Measurements from ENCODE around the gene TRAP1.

Gene TRAP1

DNA sequence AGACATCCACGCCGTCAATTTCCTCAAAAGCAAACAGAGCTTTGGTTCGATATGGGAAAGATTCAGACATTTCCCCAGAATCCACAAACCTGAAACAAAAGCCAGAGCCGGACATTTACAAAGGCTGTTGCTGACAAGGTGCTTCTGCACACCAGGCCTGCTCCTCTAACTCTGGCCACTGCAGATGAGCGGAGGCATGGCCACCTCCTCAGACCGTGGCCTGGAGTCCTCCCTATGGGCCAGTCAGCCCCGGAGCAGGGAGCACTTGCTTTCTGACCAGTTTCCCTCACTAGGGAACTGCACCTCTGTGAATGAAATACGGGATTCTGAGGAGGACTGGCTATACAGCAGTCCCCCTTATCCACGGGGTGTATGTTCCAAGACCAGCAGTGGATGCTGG lies 22.3 kb upstream of the TRAP1 start:
- Histone ChIP-seq H3K4me2 (ENCODE audit: low read depth, low read length, poor library complexity, severe bottlenecking) (no peak overlapping the region), H3K79me2 (ENCODE audit: insufficient read depth, low read length) (no peaks in the 10 kb centered on the region), H3K36me3 (ENCODE audit: low read length) (peaks cover 7% of the 10 kb centered on the region; the same call in 1 of the 2 replicates), H3K27ac (ENCODE audit: low read depth, low read length) (no peak overlapping the region), H3K9me2 (replicated peaks; ENCODE audit: insufficient read depth, low read length) (no peaks in the 10 kb centered on the region), H3K27me3 (ENCODE audit: low read length) (no peaks in the 10 kb centered on the region), H3K4me3 (ENCODE audit: insufficient read depth, low read length, poor library complexity, severe bottlenecking) (no peak overlapping the region), H3K9me3 (ENCODE audit: insufficient read depth, low read length) (no peaks in the 10 kb centered on the region), H4K20me1 (ENCODE audit: low read depth, low read length) (no peaks in the 10 kb centered on the region), H2AFZ (ENCODE audit: low read depth, low read length, severe bottlenecking) (no peak overlapping the region), H3K9ac (ENCODE audit: low read length) (no peak overlapping the region), H3F3A (ENCODE audit: insufficient read depth) (no peaks in the 10 kb centered on the region)
- TF ChIP-seq EZH2phosphoT487 (conservative IDR thresholded peaks at IDR 0.05; ENCODE audit: low read length), result no peak
- TF ChIP-seq, protein P1, sequence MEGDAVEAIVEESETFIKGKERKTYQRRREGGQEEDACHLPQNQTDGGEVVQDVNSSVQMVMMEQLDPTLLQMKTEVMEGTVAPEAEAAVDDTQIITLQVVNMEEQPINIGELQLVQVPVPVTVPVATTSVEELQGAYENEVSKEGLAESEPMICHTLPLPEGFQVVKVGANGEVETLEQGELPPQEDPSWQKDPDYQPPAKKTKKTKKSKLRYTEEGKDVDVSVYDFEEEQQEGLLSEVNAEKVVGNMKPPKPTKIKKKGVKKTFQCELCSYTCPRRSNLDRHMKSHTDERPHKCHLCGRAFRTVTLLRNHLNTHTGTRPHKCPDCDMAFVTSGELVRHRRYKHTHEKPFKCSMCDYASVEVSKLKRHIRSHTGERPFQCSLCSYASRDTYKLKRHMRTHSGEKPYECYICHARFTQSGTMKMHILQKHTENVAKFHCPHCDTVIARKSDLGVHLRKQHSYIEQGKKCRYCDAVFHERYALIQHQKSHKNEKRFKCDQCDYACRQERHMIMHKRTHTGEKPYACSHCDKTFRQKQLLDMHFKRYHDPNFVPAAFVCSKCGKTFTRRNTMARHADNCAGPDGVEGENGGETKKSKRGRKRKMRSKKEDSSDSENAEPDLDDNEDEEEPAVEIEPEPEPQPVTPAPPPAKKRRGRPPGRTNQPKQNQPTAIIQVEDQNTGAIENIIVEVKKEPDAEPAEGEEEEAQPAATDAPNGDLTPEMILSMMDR (IDR thresholded peaks at IDR 0.05; ENCODE audit: insufficient read depth, low read length, poor library complexity, severe bottlenecking), result no peak

DNA sequence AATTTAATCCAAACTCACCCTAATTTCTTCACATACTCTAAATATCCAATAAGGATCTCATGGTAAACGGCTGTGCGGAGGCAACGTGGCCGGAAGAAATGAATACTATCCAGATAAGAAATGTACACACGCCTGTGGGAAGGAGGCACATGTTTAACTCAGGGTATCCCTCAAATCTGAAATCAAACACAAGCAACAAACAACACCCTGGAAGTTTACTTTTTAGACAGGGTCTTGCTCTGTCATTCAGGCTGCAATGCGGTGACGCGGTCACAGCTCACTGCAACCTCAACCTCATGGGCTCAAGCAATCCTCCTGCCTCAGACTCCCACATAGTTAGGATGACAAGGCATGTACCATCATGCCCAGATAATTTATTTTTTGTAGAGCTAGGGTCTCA lies 21.2 kb upstream of the TRAP1 start:
- Histone ChIP-seq H2AFZ (ENCODE audit: low read depth, low read length, severe bottlenecking) (no peak overlapping the region), H3K9me3 (ENCODE audit: insufficient read depth, low read length) (no peaks in the 10 kb centered on the region), H3K27me3 (ENCODE audit: low read length) (no peaks in the 10 kb centered on the region), H3K36me3 (ENCODE audit: low read length) (peaks cover 7% of the 10 kb centered on the region; the same call in 1 of the 2 replicates), H3K9ac (ENCODE audit: low read length) (no peak overlapping the region), H3K9me2 (replicated peaks; ENCODE audit: insufficient read depth, low read length) (no peaks in the 10 kb centered on the region), H3K4me3 (ENCODE audit: insufficient read depth, low read length, poor library complexity, severe bottlenecking) (no peak overlapping the region), H3K4me2 (ENCODE audit: low read depth, low read length, poor library complexity, severe bottlenecking) (no peak overlapping the region), H3F3A (ENCODE audit: insufficient read depth) (no peaks in the 10 kb centered on the region), H3K79me2 (ENCODE audit: insufficient read depth, low read length) (no peaks in the 10 kb centered on the region), H4K20me1 (ENCODE audit: low read depth, low read length) (no peaks in the 10 kb centered on the region), H3K27ac (ENCODE audit: low read depth, low read length) (no peak overlapping the region)
- no peak for TF ChIP-seq EZH2phosphoT487 (conservative IDR thresholded peaks at IDR 0.05; ENCODE audit: low read length)
- TF ChIP-seq, protein P1 (IDR thresholded peaks at IDR 0.05; ENCODE audit: insufficient read depth, low read length, poor library complexity, severe bottlenecking), result no peak

DNA sequence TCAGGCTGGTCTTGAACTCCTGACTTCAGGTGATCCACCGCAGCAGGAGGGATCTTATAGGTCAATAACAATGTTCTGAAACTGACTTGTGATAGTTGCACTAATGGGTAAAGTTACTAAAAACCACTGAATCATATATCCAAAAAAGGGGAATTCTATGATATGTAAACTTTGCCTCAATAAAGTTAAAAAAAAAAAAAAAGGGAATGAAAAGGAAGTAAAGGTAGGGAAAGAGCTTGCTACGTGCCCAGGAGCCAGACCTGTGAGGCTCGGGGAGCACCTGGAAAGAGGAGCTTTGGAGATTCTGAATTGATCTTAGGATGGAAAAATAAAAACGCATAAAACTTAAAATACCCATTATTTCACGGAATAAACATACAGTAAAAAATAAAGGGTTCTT lies 20.8 kb upstream of the TRAP1 start:
- no peak overlapping the region for H3K4me3 ChIP-seq (ENCODE audit: insufficient read depth, low read length, poor library complexity, severe bottlenecking)
- TF ChIP-seq, protein P1 (IDR thresholded peaks at IDR 0.05; ENCODE audit: insufficient read depth, low read length, poor library complexity, severe bottlenecking), result no peak
- TF ChIP-seq EZH2phosphoT487 (conservative IDR thresholded peaks at IDR 0.05; ENCODE audit: low read length), result no peak
- H3K79me2 ChIP-seq (ENCODE audit: insufficient read depth, low read length), result no peaks in the 10 kb centered on the region
- peaks cover 3% of the 10 kb centered on the region; the same call in 1 of the 2 replicates for H3K36me3 ChIP-seq (ENCODE audit: low read length)
- no peak overlapping the region for H3K27ac ChIP-seq (ENCODE audit: low read depth, low read length)
- H3K9me3 ChIP-seq (ENCODE audit: insufficient read depth, low read length), result no peaks in the 10 kb centered on the region
- no peaks in the 10 kb centered on the region for H4K20me1 ChIP-seq (ENCODE audit: low read depth, low read length)
- H3K9ac ChIP-seq (ENCODE audit: low read length), result no peak overlapping the region
- no peaks in the 10 kb centered on the region for H3F3A ChIP-seq (ENCODE audit: insufficient read depth)
- no peaks in the 10 kb centered on the region for H3K27me3 ChIP-seq (ENCODE audit: low read length)
- no peak overlapping the region for H3K4me2 ChIP-seq (ENCODE audit: low read depth, low read length, poor library complexity, severe bottlenecking)
- H2AFZ ChIP-seq (ENCODE audit: low read depth, low read length, severe bottlenecking), result no peak overlapping the region
- H3K9me2 ChIP-seq (replicated peaks; ENCODE audit: insufficient read depth, low read length), result no peaks in the 10 kb centered on the region
